ENCODE data around the gene IQCB1. TPM values are rescaled to one million over a fixed set of nuclear protein-coding genes. Genes with fewer than 3 reads are reported as not detected.
"Not testable (repeated sequence)": the region's sequence is repeated elsewhere in the genome, so short reads cannot be mapped to it uniquely, and the experiment has no call there.

IQCB1 gene
- total and polyA plus RNA-seq, 9 donors: 15.3 to 28.2 (median 20.2) TPM

DNA sequence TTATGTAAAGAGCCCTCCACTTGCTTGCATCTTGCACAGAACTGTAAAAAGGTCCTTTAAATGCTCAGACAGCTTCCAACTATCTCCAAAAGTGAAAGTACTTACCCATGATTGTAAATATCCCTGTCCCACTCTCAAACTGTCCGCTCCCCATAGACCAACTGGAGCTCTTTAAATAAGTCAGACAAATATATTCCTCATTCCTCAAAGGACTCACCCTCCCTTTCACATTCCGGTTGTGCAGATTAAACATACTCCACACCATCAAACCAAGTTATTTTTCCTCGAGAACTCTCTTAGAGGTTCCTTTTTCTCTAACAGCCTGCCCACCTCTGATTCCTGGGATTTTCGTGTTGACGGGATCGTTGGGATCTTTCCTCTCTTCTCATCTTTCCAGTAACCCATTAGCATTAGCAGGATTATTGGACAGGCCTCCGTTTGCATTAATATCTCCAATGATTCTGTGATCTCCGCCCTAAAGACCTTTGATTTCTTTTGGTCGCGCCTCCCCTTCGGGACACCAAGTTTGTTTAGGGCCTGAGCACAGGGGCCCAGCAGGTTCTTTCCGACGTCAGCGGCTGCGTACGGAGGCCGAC is 86.1 kb downstream of the IQCB1 start:
- no peaks in the 10 kb centered on the region for H3K36me3 ChIP-seq
- intact Hi-C loops (cut with DNase I): no loop called here
- peaks cover 8% of the 10 kb centered on the region for H3K4me1 ChIP-seq (ENCODE audit: insufficient read depth)
- no peak for TF ChIP-seq EP300 (IDR thresholded peaks at IDR 0.05)
- TF ChIP-seq, protein P1, sequence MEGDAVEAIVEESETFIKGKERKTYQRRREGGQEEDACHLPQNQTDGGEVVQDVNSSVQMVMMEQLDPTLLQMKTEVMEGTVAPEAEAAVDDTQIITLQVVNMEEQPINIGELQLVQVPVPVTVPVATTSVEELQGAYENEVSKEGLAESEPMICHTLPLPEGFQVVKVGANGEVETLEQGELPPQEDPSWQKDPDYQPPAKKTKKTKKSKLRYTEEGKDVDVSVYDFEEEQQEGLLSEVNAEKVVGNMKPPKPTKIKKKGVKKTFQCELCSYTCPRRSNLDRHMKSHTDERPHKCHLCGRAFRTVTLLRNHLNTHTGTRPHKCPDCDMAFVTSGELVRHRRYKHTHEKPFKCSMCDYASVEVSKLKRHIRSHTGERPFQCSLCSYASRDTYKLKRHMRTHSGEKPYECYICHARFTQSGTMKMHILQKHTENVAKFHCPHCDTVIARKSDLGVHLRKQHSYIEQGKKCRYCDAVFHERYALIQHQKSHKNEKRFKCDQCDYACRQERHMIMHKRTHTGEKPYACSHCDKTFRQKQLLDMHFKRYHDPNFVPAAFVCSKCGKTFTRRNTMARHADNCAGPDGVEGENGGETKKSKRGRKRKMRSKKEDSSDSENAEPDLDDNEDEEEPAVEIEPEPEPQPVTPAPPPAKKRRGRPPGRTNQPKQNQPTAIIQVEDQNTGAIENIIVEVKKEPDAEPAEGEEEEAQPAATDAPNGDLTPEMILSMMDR (IDR thresholded peaks at IDR 0.05): no peak
- TF ChIP-seq POLR2A (IDR thresholded peaks at IDR 0.05): no peak
- no peaks in the 10 kb centered on the region for H3K27me3 ChIP-seq
- H3K4me3 ChIP-seq: peak overlapping the region; percentile 96
- peak overlapping the region; percentile 66 to 68 for H3K27ac ChIP-seq
- H3K9me3 ChIP-seq: no peaks in the 10 kb centered on the region
- WGBS, 3 donors: 0 to 1% (median 0%) methylated on average over 17 of the region's 17 CpGs
- DNase-seq: no peak

DNA sequence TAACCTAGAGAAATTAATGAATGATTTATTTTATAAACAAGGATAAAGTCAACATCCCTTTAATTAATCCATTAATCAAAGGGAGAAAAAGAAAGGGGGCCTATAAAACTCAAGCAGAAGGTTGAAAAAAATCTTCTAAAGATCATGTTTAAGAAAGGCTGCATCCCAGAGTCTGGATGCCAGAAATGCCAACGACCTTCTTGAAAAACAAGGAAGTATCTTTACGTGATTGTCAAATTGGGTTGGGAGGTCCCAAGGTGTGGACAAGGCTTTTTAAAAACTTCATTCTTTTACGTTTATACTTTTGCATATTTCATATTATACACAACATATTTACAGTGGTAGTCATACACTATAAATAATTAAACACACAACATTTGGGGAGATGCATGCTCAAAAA is 86.9 kb downstream of the IQCB1 start:
- H3K27ac ChIP-seq: no peak overlapping the region
- H3K4me3 ChIP-seq: peak overlapping the region; percentile 96
- no peaks in the 10 kb centered on the region for H3K27me3 ChIP-seq
- H3K4me1 ChIP-seq (ENCODE audit: insufficient read depth): peaks cover 8% of the 10 kb centered on the region
- H3K36me3 ChIP-seq: no peaks in the 10 kb centered on the region
- no peaks in the 10 kb centered on the region for H3K9me3 ChIP-seq
- 21 to 36% (median 22%) methylated on average over 3 of the region's 3 CpGs for WGBS, 3 donors
- DNase-seq: no peak
- intact Hi-C loops (cut with DNase I): no loop called here
- TF ChIP-seq POLR2A (IDR thresholded peaks at IDR 0.05) (no peak), EP300 (IDR thresholded peaks at IDR 0.05) (no peak)
- TF ChIP-seq, protein P1 (IDR thresholded peaks at IDR 0.05): no peak

DNA sequence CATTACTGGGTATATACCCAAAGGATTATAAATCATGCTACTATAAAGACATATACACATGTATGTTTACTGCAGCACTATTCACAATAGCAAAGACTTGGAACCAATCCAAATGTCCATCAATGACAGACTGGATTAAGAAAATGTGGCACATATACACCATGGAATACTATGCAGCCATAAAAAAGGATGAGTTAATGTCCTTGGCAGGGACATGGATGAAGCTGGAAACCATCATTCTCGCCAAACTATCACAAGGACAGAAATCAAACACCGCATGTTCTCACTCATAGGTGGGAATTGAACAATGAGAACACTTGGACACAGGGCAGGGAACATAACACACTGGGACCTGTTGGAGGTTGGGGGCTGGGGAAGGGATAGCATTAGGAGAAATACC is 91.8 kb downstream of the IQCB1 start:
- WGBS, 3 donors: 96 to 99% (median 98%) methylated on average over 2 of the region's 2 CpGs
- H3K27me3 ChIP-seq; H3K27ac ChIP-seq; H3K4me3 ChIP-seq; H3K9me3 ChIP-seq; DNase-seq; H3K4me1 ChIP-seq (ENCODE audit: insufficient read depth); intact Hi-C loops (cut with DNase I); H3K36me3 ChIP-seq: not testable (repeated sequence)

DNA sequence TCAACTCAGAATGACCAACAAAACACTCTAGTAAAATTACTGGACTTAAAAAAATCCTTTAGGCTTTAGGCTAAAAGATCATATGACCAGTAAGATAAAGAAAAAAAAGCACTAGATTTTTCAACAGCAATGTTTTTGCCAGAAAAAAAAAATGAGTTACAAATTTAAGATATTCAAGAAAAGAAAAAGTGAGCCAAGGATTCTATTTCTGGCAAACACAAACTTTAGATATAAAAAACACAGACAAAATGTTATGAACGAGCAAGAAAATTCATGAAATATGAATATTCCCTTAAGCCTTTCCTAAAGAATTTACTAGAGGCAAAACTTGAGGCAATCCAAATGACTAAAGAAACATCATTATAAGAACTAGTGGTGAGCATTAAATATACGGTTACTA is 94.0 kb downstream of the IQCB1 start:
- Histone ChIP-seq H3K27me3 (no peaks in the 10 kb centered on the region), H3K36me3 (no peaks in the 10 kb centered on the region), H3K9me3 (no peaks in the 10 kb centered on the region), H3K4me3 (no peak overlapping the region), H3K27ac (no peak overlapping the region), H3K4me1 (ENCODE audit: insufficient read depth) (peaks cover 5% of the 10 kb centered on the region)
- DNase-seq: no peak
- TF ChIP-seq, protein P1 (IDR thresholded peaks at IDR 0.05): no peak
- TF ChIP-seq EP300 (IDR thresholded peaks at IDR 0.05): no peak
- TF ChIP-seq POLR2A (IDR thresholded peaks at IDR 0.05): no peak
- intact Hi-C loops (cut with DNase I): no loop called here
- 24 to 36% (median 27%) methylated on average over 2 of the region's 2 CpGs for WGBS, 3 donors

DNA sequence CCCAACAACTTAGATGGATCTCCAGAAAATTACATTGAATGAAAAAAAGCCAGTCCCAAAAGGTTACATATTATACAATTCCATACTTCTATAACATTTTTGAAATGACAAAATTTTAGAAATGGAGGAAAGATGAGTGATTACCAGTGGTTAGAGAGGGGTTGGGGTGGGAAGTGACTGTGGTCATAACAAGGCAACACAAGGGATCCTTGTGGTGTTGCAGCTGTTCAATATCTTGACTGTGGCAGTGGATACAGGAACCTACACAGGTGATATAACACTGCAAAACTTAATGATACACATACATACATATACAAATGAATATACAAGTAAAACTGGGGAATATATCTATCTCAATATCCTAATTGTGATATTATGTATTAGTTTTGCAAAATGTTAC is 95.0 kb downstream of the IQCB1 start:
- intact Hi-C loops (cut with DNase I): no loop called here
- TF ChIP-seq, protein P1 (IDR thresholded peaks at IDR 0.05): no peak
- TF ChIP-seq EP300 (IDR thresholded peaks at IDR 0.05): no peak
- TF ChIP-seq POLR2A (IDR thresholded peaks at IDR 0.05): no peak
- H3K4me1 ChIP-seq (ENCODE audit: insufficient read depth): peaks cover 4% of the 10 kb centered on the region

More for the DNA sequence above, 95.0 kb downstream of the IQCB1 start:
- Histone ChIP-seq H3K4me3 (no peak overlapping the region), H3K9me3 (no peaks in the 10 kb centered on the region), H3K27ac (no peak overlapping the region), H3K36me3 (no peaks in the 10 kb centered on the region), H3K27me3 (no peaks in the 10 kb centered on the region)
- no peak for DNase-seq

Measured in ovary (tissue), 9 donors.